Type B pancreatic cell (in vitro differentiated cells): ENCODE data around the gene RCC2. TPM values are rescaled to one million over a fixed set of nuclear protein-coding genes. Genes with fewer than 3 reads are reported as not detected.

ENCODE experiments used
- DNase-seq: peaks from one replicate; pipeline ENCODE4 v3.0.0; 2021; ENCODE audit warnings: mixed read lengths; ENCODE audit not compliant: unreplicated experiment; ENCODE audit errors: extremely low spot score
- H3K27ac Mint-ChIP-seq: 2 replicates; pipeline ENCODE4 v1.8.0; 2021; ENCODE audit warnings: mild to moderate bottlenecking, mixed read lengths
- H3K27me3 Mint-ChIP-seq: 2 replicates; pipeline ENCODE4 v1.8.0; 2021; ENCODE audit warnings: mixed read lengths
- H3K36me3 Mint-ChIP-seq: 2 replicates; pipeline ENCODE4 v1.8.0; 2021; ENCODE audit warnings: mixed read lengths
- H3K4me1 Mint-ChIP-seq: one replicate; pipeline ENCODE4 v1.8.0; 2021; ENCODE audit warnings: mixed read lengths; ENCODE audit not compliant: unreplicated experiment
- H3K4me3 Mint-ChIP-seq: 2 replicates; pipeline ENCODE4 v1.8.0; 2021; ENCODE audit warnings: mild to moderate bottlenecking, mixed read lengths
- H3K9me3 Mint-ChIP-seq: 2 replicates; pipeline ENCODE4 v1.8.0; 2021; ENCODE audit warnings: mixed read lengths
- CTCF ChIP-seq: fragments of 200-600 bp; sonication (generic); conservative IDR thresholded peaks from 2 replicates; pipeline ENCODE4 v1.5.0; 2021; ENCODE audit warnings: antibody characterized with exemption, mild to moderate bottlenecking
- total RNA-seq: library from RNA; stranded (reverse); gene quantifications from 2 replicates; pipeline ENCODE4 v1.2.1, GENCODE V29; 2021; ENCODE audit warnings: low replicate concordance

The RCC2 gene
- total RNA-seq, 1 donor from 2014 or later = 183 TPM

DNA sequence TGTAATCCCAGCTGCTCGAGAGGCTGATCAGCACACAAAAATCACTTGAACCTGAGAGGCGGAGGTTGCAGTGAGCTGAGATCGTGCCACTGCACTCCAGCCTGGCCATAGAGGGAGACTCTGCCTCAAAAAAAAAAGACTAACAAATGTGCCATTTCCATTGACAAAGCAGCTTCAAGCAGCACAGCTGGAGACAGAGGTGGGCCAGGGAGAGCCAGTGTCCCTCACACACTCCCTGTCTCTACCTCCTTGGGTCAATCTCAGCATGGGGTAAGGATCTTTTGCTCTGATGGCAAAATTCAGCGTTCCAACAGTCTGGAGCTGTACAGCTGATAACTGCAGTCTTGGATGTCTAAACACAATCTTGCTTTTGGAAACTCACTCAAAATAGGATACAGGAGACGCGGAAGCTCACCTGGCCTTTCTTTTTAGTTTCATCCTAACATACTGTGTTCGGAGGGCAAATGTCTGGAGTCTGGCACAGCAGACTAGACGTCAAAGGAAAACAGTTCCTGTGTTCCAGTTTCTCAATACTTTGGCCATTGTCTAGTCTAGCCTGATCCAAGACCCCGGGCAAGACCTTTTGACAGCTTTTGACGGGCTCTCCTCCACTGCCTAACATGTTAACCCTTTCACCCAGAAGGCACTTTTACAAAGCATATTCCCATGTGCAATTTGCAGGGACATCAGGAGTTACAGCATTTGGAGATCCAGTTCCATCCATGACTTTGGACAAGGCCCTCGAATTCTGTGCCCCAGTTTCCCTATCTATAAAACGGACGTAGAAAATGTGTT, 2.9 kb downstream of the RCC2 start:
- Mint-ChIP-seq H3K9me3 (no peaks in the 10 kb centered on the region), H3K27ac (peak overlapping the region; percentile 75), H3K4me1 (peaks cover 36% of the 10 kb centered on the region), H3K4me3 (peak overlapping the region; percentile 83), H3K36me3 (peaks cover 21% of the 10 kb centered on the region), H3K27me3 (peaks cover 17% of the 10 kb centered on the region)
- TF ChIP-seq CTCF = no peak
- no peak for DNase-seq

GRCh38 chr1:17434601-17435000, 4.9 kb downstream of the RCC2 start:
- peak overlapping the region; percentile 60 for H3K4me3 Mint-ChIP-seq
- peaks cover 23% of the 10 kb centered on the region for H3K36me3 Mint-ChIP-seq
- DNase-seq = no peak
- H3K27ac Mint-ChIP-seq = peak overlapping the region; percentile 59
- H3K9me3 Mint-ChIP-seq = no peaks in the 10 kb centered on the region
- peaks cover 5% of the 10 kb centered on the region for H3K27me3 Mint-ChIP-seq
- TF ChIP-seq CTCF = no peak
- peaks cover 21% of the 10 kb centered on the region for H3K4me1 Mint-ChIP-seq

- Mint-ChIP-seq H3K4me1 (peaks cover 21% of the 10 kb centered on the region), H3K36me3 (peaks cover 23% of the 10 kb centered on the region), H3K9me3 (no peaks in the 10 kb centered on the region), H3K4me3 (no peak overlapping the region), H3K27me3 (peaks cover under 1% of the 10 kb centered on the region), H3K27ac (no peak overlapping the region)
- TF ChIP-seq CTCF = no peak
- no peak for DNase-seq
Measured at GRCh38 chr1:17434016-17434415, 5.5 kb downstream of the RCC2 start.

- no peaks in the 10 kb centered on the region for H3K9me3 Mint-ChIP-seq
- TF ChIP-seq CTCF = no peak
- H3K27ac Mint-ChIP-seq = no peak overlapping the region
- DNase-seq = no peak
- H3K4me1 Mint-ChIP-seq = peaks cover 26% of the 10 kb centered on the region
- H3K4me3 Mint-ChIP-seq = no peak overlapping the region
- H3K27me3 Mint-ChIP-seq = no peaks in the 10 kb centered on the region
- H3K36me3 Mint-ChIP-seq = peaks cover 26% of the 10 kb centered on the region
Measured at GRCh38 chr1:17433261-17433660, 6.2 kb downstream of the RCC2 start.

DNA sequence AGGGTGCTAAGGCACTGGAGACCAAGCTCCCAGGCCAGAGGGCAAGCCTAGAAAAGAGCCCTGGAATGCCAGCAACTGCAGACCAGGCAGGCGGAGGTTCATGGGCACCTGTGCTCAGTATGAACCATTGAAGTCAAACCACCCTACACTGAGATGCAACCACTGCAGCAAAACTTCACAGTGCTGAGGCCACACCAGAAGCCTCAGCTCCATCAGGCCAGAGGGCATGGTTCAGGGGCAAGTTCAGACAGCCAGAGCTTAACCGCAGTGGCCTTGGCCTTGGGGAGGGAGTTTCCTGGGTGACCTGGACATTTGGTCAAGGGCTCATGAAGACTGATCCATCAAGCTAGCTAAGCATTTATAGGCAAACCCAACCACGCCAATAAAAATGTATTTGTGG, 7.1 kb downstream of the RCC2 start:
- no peak for DNase-seq
- Mint-ChIP-seq H3K27me3 (no peaks in the 10 kb centered on the region), H3K4me3 (no peak overlapping the region), H3K4me1 (peaks cover 26% of the 10 kb centered on the region), H3K27ac (no peak overlapping the region), H3K36me3 (peaks cover 26% of the 10 kb centered on the region), H3K9me3 (no peaks in the 10 kb centered on the region)
- no peak for TF ChIP-seq CTCF
